Tibial nerve (tissue), 4 donors: ENCODE measurements around the gene SPANXN5. TPM values are rescaled to one million over a fixed set of nuclear protein-coding genes. Genes with fewer than 3 reads are reported as not detected.
"Not testable (repeated sequence)": the region's sequence is repeated elsewhere in the genome, so short reads cannot be mapped to it uniquely, and the experiment has no call there.

Experiments
- DNase-seq, 2 donors: peaks; one replicate each; pipeline ENCODE4 v3.0.0-alpha.2; 2019; ENCODE audit warnings: low spot score in 2 of 2
- H3K27ac ChIP-seq, 4 donors: fragments of 200-600 bp; sonication (generic) in 3 of 4; one replicate each; pipeline ENCODE4 v1.5.1; 2017 to 2019; ENCODE audit warnings: mild to moderate bottlenecking in 1 of 4
- H3K27me3 ChIP-seq, 2 donors: fragments of 200-600 bp; sonication (generic) in 1 of 2; one replicate each; pipeline versions ENCODE4 v1.5.1 to v1.6.0; 2017 to 2019
- H3K36me3 ChIP-seq, 3 donors: fragments of 200-600 bp; sonication (generic); one replicate each; pipeline ENCODE4 v1.5.1; 2018 to 2019
- H3K4me1 ChIP-seq, 4 donors: fragments of 200-600 bp; sonication (generic) in 3 of 4; one replicate each; pipeline ENCODE4 v1.5.1; 2017 to 2019
- H3K4me3 ChIP-seq, 4 donors: fragments of 200-600 bp; sonication (generic) in 3 of 4; one replicate each; pipeline ENCODE4 v1.5.1; 2017 to 2019; ENCODE audit warnings: mild to moderate bottlenecking in 1 of 4, moderate library complexity in 1 of 4
- H3K9me3 ChIP-seq, 4 donors: fragments of 200-600 bp; sonication (generic) in 3 of 4; one replicate each; pipeline ENCODE4 v1.5.1; 2017 to 2019
- EP300 ChIP-seq, 2 donors: sonication (generic); formaldehyde crosslinking; IDR thresholded peaks; one replicate each; pipeline ENCODE4 v1.6.1; 2017; ENCODE audit warnings: antibody characterized with exemption in 2 of 2, mild to moderate bottlenecking in 1 of 2
- POLR2A ChIP-seq, 2 donors: fragments of 450-650 bp; IDR thresholded peaks; one replicate each; pipeline ENCODE4 v1.6.1; 2017; ENCODE audit warnings: antibody characterized with exemption in 2 of 2, mild to moderate bottlenecking in 2 of 2, moderate library complexity in 2 of 2
- WGBS, 2 donors: methylation state at CpG; one replicate each; pipeline ENCODE4 v1.1.5; 2018; 5-methylcytosine and 5-hydroxymethylcytosine counted together
- small RNA-seq: library from RNA; depleted of rRNA; stranded (forward); fragments of <200 nt; gene quantifications from one replicate; pipeline ENCODE3, GENCODE V24; 2016
- total RNA-seq, 4 donors: library from RNA; depleted of rRNA; stranded (reverse); fragments of >200 nt; gene quantifications; one replicate each; pipeline ENCODE4 v1.1.0, GENCODE V29; 2016
- TF ChIP-seq, protein P1 (sequence below), 5 experiments: fragments of 200-600 bp in 3 of 5; fragments of 450-650 bp in 2 of 5; sonication (generic) in 3 of 5; IDR thresholded peaks; one replicate each; pipeline ENCODE4 v1.5.1; 2016 to 2019; ENCODE audit warnings: antibody characterized with exemption in 5 of 5, mild to moderate bottlenecking in 3 of 5, moderate library complexity in 2 of 5

SPANXN5 gene
- total RNA-seq, 4 donors from 2014 or later, result not detected

DNA sequence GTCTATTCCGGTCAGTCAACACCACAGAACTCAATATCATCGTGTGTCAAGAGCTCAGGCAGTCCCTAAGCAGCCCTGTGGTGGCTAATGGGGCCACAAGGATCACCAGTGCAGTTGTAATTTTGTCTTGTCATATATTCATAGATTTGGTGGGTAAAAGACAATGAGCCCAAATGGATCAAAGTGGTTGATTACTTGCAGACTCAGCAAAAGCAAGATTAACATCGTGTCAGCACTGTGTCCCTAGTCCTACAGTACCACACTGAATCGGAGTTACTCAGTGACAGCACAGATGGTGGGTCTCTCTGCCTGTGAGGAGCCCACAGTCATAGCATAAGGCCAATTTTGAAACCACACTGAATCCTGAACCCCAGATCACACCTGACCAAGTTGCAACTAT lies 22.6 kb upstream of the SPANXN5 start:
- TF ChIP-seq POLR2A (IDR thresholded peaks at IDR 0.05) (no peak), EP300 (IDR thresholded peaks at IDR 0.05) (no peak)
- TF ChIP-seq, protein P1, sequence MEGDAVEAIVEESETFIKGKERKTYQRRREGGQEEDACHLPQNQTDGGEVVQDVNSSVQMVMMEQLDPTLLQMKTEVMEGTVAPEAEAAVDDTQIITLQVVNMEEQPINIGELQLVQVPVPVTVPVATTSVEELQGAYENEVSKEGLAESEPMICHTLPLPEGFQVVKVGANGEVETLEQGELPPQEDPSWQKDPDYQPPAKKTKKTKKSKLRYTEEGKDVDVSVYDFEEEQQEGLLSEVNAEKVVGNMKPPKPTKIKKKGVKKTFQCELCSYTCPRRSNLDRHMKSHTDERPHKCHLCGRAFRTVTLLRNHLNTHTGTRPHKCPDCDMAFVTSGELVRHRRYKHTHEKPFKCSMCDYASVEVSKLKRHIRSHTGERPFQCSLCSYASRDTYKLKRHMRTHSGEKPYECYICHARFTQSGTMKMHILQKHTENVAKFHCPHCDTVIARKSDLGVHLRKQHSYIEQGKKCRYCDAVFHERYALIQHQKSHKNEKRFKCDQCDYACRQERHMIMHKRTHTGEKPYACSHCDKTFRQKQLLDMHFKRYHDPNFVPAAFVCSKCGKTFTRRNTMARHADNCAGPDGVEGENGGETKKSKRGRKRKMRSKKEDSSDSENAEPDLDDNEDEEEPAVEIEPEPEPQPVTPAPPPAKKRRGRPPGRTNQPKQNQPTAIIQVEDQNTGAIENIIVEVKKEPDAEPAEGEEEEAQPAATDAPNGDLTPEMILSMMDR (IDR thresholded peaks at IDR 0.05), result no peak
- peaks cover 0 to 15% of the 10 kb centered on the region in 2 donors for H3K27me3 ChIP-seq
- WGBS, 2 donors, result 69 to 86% methylated on average over 3 to 4 of the region's 4 CpGs

DNA sequence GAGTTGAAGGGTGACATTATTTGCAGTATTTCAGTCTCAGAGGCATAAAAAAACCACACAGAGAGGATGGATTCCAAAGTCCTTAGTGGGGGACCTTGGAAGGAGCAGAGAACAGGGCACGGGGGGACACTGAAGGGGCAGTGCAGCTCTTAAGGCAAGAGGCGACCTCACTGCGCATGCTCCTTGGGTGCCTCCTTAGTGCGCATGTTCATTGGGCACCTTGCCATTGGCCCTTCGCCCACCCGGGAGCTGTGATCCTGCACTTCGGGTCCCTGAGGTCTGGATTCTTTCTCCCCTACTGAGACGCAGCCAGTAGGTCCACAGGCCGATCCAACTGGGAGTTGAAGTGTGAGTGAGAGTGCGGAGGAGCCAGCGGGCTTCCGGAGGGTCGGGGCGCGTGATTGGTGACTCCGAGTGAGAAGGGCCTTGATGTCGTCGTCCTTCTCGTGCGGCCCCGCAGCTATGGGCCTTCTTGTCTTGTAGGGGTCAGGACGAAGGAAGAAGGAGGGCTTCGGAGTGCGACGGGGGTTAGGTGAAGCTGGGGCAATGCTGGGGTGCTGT lies 13.9 kb upstream of the SPANXN5 start, which contains the start of gene XAGE5:
Gene XAGE5, plus strand, starts transcription at position 223 of the 561 bp plus-strand sequence. CDS start 1,280 bp downstream, outside the sequence.
- Histone ChIP-seq H3K36me3 (no peaks in the 10 kb centered on the region), H3K27ac (no peak within 1 kb of the TSS), H3K4me1 (no peaks in the 10 kb centered on the region), H3K9me3 (no peaks in the 10 kb centered on the region), H3K4me3 (no peak within 1 kb of the TSS), H3K27me3 (peaks cover 0 to 9% of the 10 kb centered on the region in 2 donors)
- 85 to 92% methylated on average over 23 to 25 of the region's 25 CpGs for WGBS, 2 donors
- DNase-seq, result no peak
- TF ChIP-seq, protein P1 (IDR thresholded peaks at IDR 0.05), result no peak
- no peak for TF ChIP-seq POLR2A (IDR thresholded peaks at IDR 0.05)
- no peak for TF ChIP-seq EP300 (IDR thresholded peaks at IDR 0.05)

More for the DNA sequence above, 22.6 kb upstream of the SPANXN5 start:
- Histone ChIP-seq H3K36me3 (no peaks in the 10 kb centered on the region), H3K4me3 (no peak overlapping the region), H3K27ac (no peak overlapping the region), H3K4me1 (no peaks in the 10 kb centered on the region), H3K9me3 (no peaks in the 10 kb centered on the region)
- DNase-seq, result no peak

DNA sequence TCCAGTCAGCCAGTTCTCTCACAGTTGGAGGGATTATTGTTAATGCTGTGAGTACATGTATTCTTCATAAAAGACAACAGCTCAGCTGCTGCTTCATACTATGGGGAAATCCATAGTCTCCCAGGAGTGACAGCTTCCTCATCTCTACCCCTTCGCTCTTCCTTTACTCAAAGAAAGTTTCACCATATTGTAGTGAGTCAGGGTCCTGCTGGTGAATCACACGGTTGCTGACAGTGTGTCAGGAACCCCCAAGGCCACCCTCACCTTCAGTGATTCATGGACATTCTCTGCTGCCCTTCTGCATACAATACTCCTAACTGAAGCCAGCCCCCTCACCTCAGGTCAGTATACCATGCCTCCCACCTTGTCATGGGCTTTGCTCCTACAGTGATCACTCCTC lies 7.6 kb upstream of the SPANXN5 start:
- peaks cover 0 to 13% of the 10 kb centered on the region in 2 donors for H3K27me3 ChIP-seq
- WGBS, 2 donors, result 45 to 88% methylated on average over 2 of the region's 2 CpGs

DNA sequence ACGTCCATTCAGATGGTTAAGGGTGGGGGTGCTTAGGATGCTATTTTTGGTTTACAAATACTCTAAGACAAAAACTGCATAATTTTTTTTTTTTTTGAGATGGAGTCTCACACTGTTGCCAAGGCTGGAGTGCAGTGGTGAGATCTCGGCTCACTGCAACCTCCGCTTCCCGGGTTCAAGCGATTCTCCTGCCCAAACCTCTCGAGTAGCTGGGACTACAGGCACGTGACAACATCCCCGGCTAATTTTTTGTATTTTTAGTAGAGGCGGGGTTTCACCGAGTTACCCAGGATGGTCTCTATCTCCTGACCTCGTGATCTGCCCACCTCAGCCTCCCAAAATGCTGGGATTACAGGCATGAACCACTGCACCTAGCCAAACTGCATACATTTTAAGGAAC lies 23.7 kb downstream of the SPANXN5 start:
- whole genome bisulfite sequencing, 2 donors, result 78 to 82% methylated on average over 7 to 10 of the region's 11 CpGs
- not testable (repeated sequence) for H3K4me1 ChIP-seq, H3K36me3 ChIP-seq, H3K4me3 ChIP-seq, H3K27me3 ChIP-seq, H3K27ac ChIP-seq, DNase-seq, H3K9me3 ChIP-seq

More for the DNA sequence above, 7.6 kb upstream of the SPANXN5 start:
- H3K4me1 ChIP-seq, H3K27ac ChIP-seq, H3K9me3 ChIP-seq, DNase-seq, H3K4me3 ChIP-seq, H3K36me3 ChIP-seq: not testable (repeated sequence)

DNA sequence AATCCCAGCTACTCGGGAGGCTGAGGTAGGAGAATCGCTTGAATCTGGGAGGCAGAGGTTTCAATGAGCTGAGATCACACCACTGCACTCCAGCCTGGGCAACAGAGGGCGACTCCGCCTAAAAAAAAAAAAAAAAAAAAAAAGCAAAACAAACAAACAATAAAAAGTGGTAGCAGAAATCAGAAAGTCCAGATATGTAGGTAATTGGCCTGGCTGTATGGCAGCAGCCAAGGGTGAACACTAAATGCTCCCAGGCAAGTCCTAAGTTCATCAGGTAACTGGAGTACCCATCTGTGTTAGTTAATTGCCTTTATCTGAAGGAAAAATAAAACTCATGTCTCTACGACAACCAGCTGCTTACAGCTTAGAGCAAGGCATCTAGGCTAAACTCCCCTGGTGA lies 31.2 kb downstream of the SPANXN5 start:
- not testable (repeated sequence) for H3K27me3 ChIP-seq, H3K9me3 ChIP-seq, DNase-seq, H3K27ac ChIP-seq, H3K4me1 ChIP-seq, H3K36me3 ChIP-seq, H3K4me3 ChIP-seq
- 73 to 77% methylated on average over 4 to 5 of the region's 5 CpGs for WGBS, 2 donors

DNA sequence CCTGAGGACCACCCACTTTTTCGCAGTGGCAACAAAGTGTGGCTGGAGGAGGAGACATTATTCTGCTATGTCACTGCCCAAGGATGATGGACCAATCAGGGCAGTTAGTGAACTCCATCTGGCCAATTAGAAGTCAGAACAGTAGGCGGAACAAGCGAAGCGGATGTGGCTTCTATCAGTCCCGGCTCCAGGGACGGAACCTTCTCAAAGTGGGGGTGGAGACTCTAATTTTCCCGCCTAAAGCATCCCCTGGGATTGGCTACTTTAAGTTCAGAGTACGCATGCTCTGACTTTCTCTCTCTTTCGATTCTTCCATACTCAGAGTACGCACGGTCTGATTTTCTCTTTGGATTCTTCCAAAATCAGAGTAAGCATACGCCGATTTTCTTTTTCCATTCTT lies 46.3 kb downstream of the SPANXN5 start, which contains the start of gene SSX2B:
Gene SSX2B, plus strand, starts transcription at position 301 of the 400 bp plus-strand sequence. CDS start 1,429 bp downstream, outside the sequence.
- DNase-seq, H3K4me3 ChIP-seq, H3K27me3 ChIP-seq, H3K4me1 ChIP-seq, H3K27ac ChIP-seq, H3K36me3 ChIP-seq, H3K9me3 ChIP-seq: not testable (repeated sequence)
- WGBS, 2 donors, result no CpG with 5 or more reads among the region's 13 CpGs

Small RNAs within 50 kb of the gene (small RNA-seq; reads per million reads assigned to genes)
- gene AC244505.6, result not detected
- not detected for gene AC244505.7

Other genes starting within 250 kb of the SPANXN5 start
- not detected for gene SSX7, start 142.5 kb downstream of the SPANXN5 start, total RNA-seq
- not detected for gene SSX2, start 90.2 kb downstream of the SPANXN5 start, total RNA-seq
- not detected for gene SSX2B, start 46.2 kb downstream of the SPANXN5 start, total RNA-seq
- gene XAGE5, start 13.9 kb upstream of the SPANXN5 start, total RNA-seq, result not detected
- not detected for gene XAGE3, start 70.7 kb upstream of the SPANXN5 start, total RNA-seq
- gene FAM156B, start 99.9 kb upstream of the SPANXN5 start, total RNA-seq, result 10 to 100 TPM; 50.7 to 80.8 (median 61.2) TPM
- 10 to 100 TPM; 14.9 to 89.4 (median 32.9) TPM for gene FAM156A, start 161.1 kb upstream of the SPANXN5 start, total RNA-seq